UCSD-AML1 (cell line): Measurements from ENCODE around the gene ACSL4.
"Not testable (repeated sequence)": the region's sequence is repeated elsewhere in the genome, so short reads cannot be mapped to it uniquely, and the experiment has no call there.

Experiments
- DNase-seq: peaks from one replicate; lab custom pipeline; 2025; ENCODE audit not compliant: unreplicated experiment; lab: John Stamatoyannopoulos, UW

The ACSL4 gene

GRCh38 chrX:109732807-109733612 lies at the start of gene ACSL4:
TSS of gene ACSL4 (minus strand) at chrX:109733257. CDS start at chrX:109683363, 49,894 bp downstream.
- peak; percentile 89 for DNase-seq

GRCh38 chrX:109777749-109778148 lies 44.7 kb upstream of the ACSL4 start:
- DNase-seq = no peak

GRCh38 chrX:109776986-109777385 lies 43.9 kb upstream of the ACSL4 start:
- no peak for DNase-seq

- no peak for DNase-seq
These were observed 43.4 kb upstream of the ACSL4 start for GRCh38 chrX:109776432-109776831.

GRCh38 chrX:109775386-109775785 lies 42.3 kb upstream of the ACSL4 start:
- DNase-seq = no peak

GRCh38 chrX:109774706-109775105 lies 41.6 kb upstream of the ACSL4 start:
- DNase-seq = no peak

GRCh38 chrX:109774136-109774535 lies 41.1 kb upstream of the ACSL4 start:
- no peak for DNase-seq

GRCh38 chrX:109773374-109773773 lies 40.3 kb upstream of the ACSL4 start:
- no peak for DNase-seq

GRCh38 chrX:109770780-109771179 lies 37.7 kb upstream of the ACSL4 start:
- DNase-seq = no peak

- no peak for DNase-seq
These were observed 27.8 kb upstream of the ACSL4 start for GRCh38 chrX:109760922-109761250.

- no peak for DNase-seq
These were observed 27.3 kb upstream of the ACSL4 start for GRCh38 chrX:109760209-109760921.

- DNase-seq = no peak
These were observed 20.2 kb upstream of the ACSL4 start for GRCh38 chrX:109753256-109753655.

- no peak for DNase-seq
These were observed 18.6 kb upstream of the ACSL4 start for GRCh38 chrX:109751698-109752097.

- DNase-seq = no peak
These were observed 16.1 kb upstream of the ACSL4 start for GRCh38 chrX:109749207-109749606.

GRCh38 chrX:109747681-109748080 lies 14.6 kb upstream of the ACSL4 start:
- no peak for DNase-seq

- no peak for DNase-seq
These were observed 9.7 kb upstream of the ACSL4 start for GRCh38 chrX:109742722-109743121.

GRCh38 chrX:109740896-109741295 lies 7.8 kb upstream of the ACSL4 start:
- DNase-seq = not testable (repeated sequence)

GRCh38 chrX:109740433-109740809 lies 7.4 kb upstream of the ACSL4 start:
- no peak for DNase-seq

GRCh38 chrX:109739625-109740432 lies 6.8 kb upstream of the ACSL4 start:
- DNase-seq = no peak

GRCh38 chrX:109735202-109735744 lies 2.2 kb upstream of the ACSL4 start:
- DNase-seq = no peak

- no peak for DNase-seq
These were observed 591 bp upstream of the ACSL4 start for GRCh38 chrX:109733613-109734083.
